GM21447 (cell line): ENCODE data around the gene CLTCL1.

Experiments
- ATAC-seq: cut with Tn5 transposase; IDR thresholded peaks from one replicate; pipeline ENCODE4 v1.9.1; 2021; ENCODE audit not compliant: unreplicated experiment

Gene CLTCL1

GRCh38 chr22:19152942-19153883 is 138.3 kb downstream of the CLTCL1 start:
- ATAC-seq, result no peak

- no peak for ATAC-seq
These were observed 140.0 kb downstream of the CLTCL1 start for GRCh38 chr22:19151329-19152191.

- no peak for ATAC-seq
These were observed 140.8 kb downstream of the CLTCL1 start for GRCh38 chr22:19150482-19151328.

- no peak for ATAC-seq
These were observed 141.5 kb downstream of the CLTCL1 start, which contains the start of gene GSC2 for GRCh38 chr22:19149991-19150390. Gene GSC2, minus strand, starts transcription at chr22:19150292. Its CDS starts 9 bp downstream, at chr22:19150283.

- ATAC-seq, result no peak
These were observed 142.3 kb downstream of the CLTCL1 start for GRCh38 chr22:19149047-19149883.

GRCh38 chr22:19148417-19149046 is 143.0 kb downstream of the CLTCL1 start:
- ATAC-seq, result no peak

- no peak for ATAC-seq
These were observed 144.2 kb downstream of the CLTCL1 start for GRCh38 chr22:19147195-19147780.

- no peak for ATAC-seq
These were observed 145.1 kb downstream of the CLTCL1 start for GRCh38 chr22:19146215-19146968.

- no peak for ATAC-seq
These were observed 147.5 kb downstream of the CLTCL1 start for GRCh38 chr22:19143967-19144400.

GRCh38 chr22:19143212-19143611 is 148.3 kb downstream of the CLTCL1 start:
- no peak for ATAC-seq

- ATAC-seq, result no peak
These were observed 149.1 kb downstream of the CLTCL1 start for GRCh38 chr22:19142394-19142793.

GRCh38 chr22:19139974-19140373 is 151.5 kb downstream of the CLTCL1 start:
- ATAC-seq, result no peak

GRCh38 chr22:19139001-19139356 is 152.5 kb downstream of the CLTCL1 start:
- no peak for ATAC-seq

GRCh38 chr22:19138217-19139000 is 153.1 kb downstream of the CLTCL1 start:
- ATAC-seq, result no peak

GRCh38 chr22:19137384-19138216 is 153.9 kb downstream of the CLTCL1 start:
- no peak for ATAC-seq

- ATAC-seq, result no peak
These were observed 154.6 kb downstream of the CLTCL1 start for GRCh38 chr22:19136915-19137314.

- ATAC-seq, result no peak
These were observed 156.6 kb downstream of the CLTCL1 start for GRCh38 chr22:19134874-19135273.
